ENCODE results near the gene ROCK2. TPM values are rescaled to one million over a fixed set of nuclear protein-coding genes. Genes with fewer than 3 reads are reported as not detected.

Gene ROCK2
- total RNA-seq, 1 donor from 2014 or later, result 20.0 TPM

- FAIRE-seq (no peak), DNase-seq (ENCODE audit: low read depth) (no peak)
- Histone ChIP-seq H3K4me3 (ENCODE audit: low read depth, low read length) (no peak overlapping the region), H3K36me3 (ENCODE audit: control insufficient read depth, insufficient read depth, low read length) (no peaks in the 10 kb centered on the region), H3K27me3 (ENCODE audit: control insufficient read depth, insufficient read depth, low read length) (no peaks in the 10 kb centered on the region)
- TF ChIP-seq CTCF (IDR thresholded peaks at IDR 0.05; ENCODE audit: insufficient read depth, low read length, severe bottlenecking), result no peak
These were observed 40.0 kb downstream of the ROCK2 start for GRCh38 chr2:11304476-11304875.

GRCh38 chr2:11303290-11304013, 41.0 kb downstream of the ROCK2 start:
- no peak for TF ChIP-seq CTCF (IDR thresholded peaks at IDR 0.05; ENCODE audit: insufficient read depth, low read length, severe bottlenecking)
- DNase-seq (ENCODE audit: low read depth), result no peak
- no peak for FAIRE-seq

GRCh38 chr2:11299439-11299838, 45.0 kb downstream of the ROCK2 start:
- no peak for TF ChIP-seq CTCF (IDR thresholded peaks at IDR 0.05; ENCODE audit: insufficient read depth, low read length, severe bottlenecking)
- FAIRE-seq (no peak), DNase-seq (ENCODE audit: low read depth) (no peak)
- H3K4me3 ChIP-seq (ENCODE audit: low read depth, low read length), result no peak overlapping the region
- no peaks in the 10 kb centered on the region for H3K27me3 ChIP-seq (ENCODE audit: control insufficient read depth, insufficient read depth, low read length)
- no peaks in the 10 kb centered on the region for H3K36me3 ChIP-seq (ENCODE audit: control insufficient read depth, insufficient read depth, low read length)

More at GRCh38 chr2:11303290-11304013, 41.0 kb downstream of the ROCK2 start:
- no peak overlapping the region for H3K4me3 ChIP-seq (ENCODE audit: low read depth, low read length)
- no peaks in the 10 kb centered on the region for H3K27me3 ChIP-seq (ENCODE audit: control insufficient read depth, insufficient read depth, low read length)
- no peaks in the 10 kb centered on the region for H3K36me3 ChIP-seq (ENCODE audit: control insufficient read depth, insufficient read depth, low read length)

GRCh38 chr2:11298592-11298991, 45.8 kb downstream of the ROCK2 start:
- Histone ChIP-seq H3K4me3 (ENCODE audit: low read depth, low read length) (no peak overlapping the region), H3K27me3 (ENCODE audit: control insufficient read depth, insufficient read depth, low read length) (no peaks in the 10 kb centered on the region), H3K36me3 (ENCODE audit: control insufficient read depth, insufficient read depth, low read length) (no peaks in the 10 kb centered on the region)
- TF ChIP-seq CTCF (IDR thresholded peaks at IDR 0.05; ENCODE audit: insufficient read depth, low read length, severe bottlenecking), result no peak
- DNase-seq (ENCODE audit: low read depth) (no peak), FAIRE-seq (no peak)

GRCh38 chr2:11296401-11296800, 48.0 kb downstream of the ROCK2 start:
- Histone ChIP-seq H3K4me3 (ENCODE audit: low read depth, low read length) (no peak overlapping the region), H3K36me3 (ENCODE audit: control insufficient read depth, insufficient read depth, low read length) (no peaks in the 10 kb centered on the region), H3K27me3 (ENCODE audit: control insufficient read depth, insufficient read depth, low read length) (no peaks in the 10 kb centered on the region)
- no peak for FAIRE-seq
- DNase-seq (ENCODE audit: low read depth), result no peak
- TF ChIP-seq CTCF (IDR thresholded peaks at IDR 0.05; ENCODE audit: insufficient read depth, low read length, severe bottlenecking), result no peak

Measured in bronchial epithelial cell (primary cell).